GM12864 (cell line): ENCODE measurements around the gene DNAH7.
A peak's percentile ranks its signal among the peaks of the same experiment; 100 is the strongest.

ENCODE experiments used
- DNase-seq: peaks from one replicate; pipeline ENCODE4 v3.0.0-alpha.2; 2011; ENCODE audit warnings: low read depth
- H3K4me3 ChIP-seq: 2 replicates; pipeline ENCODE4 v1.5.1; 2011; ENCODE audit warnings: mild to moderate bottlenecking, low read depth, low read length, control low read depth
- TF ChIP-seq, protein P1 (sequence below): IDR thresholded peaks from 2 replicates; pipeline ENCODE4 v1.5.1; 2011; ENCODE audit warnings: low read depth, mild to moderate bottlenecking, moderate library complexity, low read length, control low read depth, inconsistent platforms; ENCODE audit errors: missing control alignments

The DNAH7 gene

GRCh38 chr2:196104066-196104465 lies 35.4 kb upstream of the DNAH7 start:
- H3K4me3 ChIP-seq, result no peak overlapping the region
- DNase-seq, result no peak
- TF ChIP-seq, protein P1, sequence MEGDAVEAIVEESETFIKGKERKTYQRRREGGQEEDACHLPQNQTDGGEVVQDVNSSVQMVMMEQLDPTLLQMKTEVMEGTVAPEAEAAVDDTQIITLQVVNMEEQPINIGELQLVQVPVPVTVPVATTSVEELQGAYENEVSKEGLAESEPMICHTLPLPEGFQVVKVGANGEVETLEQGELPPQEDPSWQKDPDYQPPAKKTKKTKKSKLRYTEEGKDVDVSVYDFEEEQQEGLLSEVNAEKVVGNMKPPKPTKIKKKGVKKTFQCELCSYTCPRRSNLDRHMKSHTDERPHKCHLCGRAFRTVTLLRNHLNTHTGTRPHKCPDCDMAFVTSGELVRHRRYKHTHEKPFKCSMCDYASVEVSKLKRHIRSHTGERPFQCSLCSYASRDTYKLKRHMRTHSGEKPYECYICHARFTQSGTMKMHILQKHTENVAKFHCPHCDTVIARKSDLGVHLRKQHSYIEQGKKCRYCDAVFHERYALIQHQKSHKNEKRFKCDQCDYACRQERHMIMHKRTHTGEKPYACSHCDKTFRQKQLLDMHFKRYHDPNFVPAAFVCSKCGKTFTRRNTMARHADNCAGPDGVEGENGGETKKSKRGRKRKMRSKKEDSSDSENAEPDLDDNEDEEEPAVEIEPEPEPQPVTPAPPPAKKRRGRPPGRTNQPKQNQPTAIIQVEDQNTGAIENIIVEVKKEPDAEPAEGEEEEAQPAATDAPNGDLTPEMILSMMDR, result no peak

- no peak for DNase-seq
- TF ChIP-seq, protein P1, result no peak
- no peak overlapping the region for H3K4me3 ChIP-seq
These were observed 35.0 kb upstream of the DNAH7 start for GRCh38 chr2:196103626-196104025.

- DNase-seq, result peak; percentile 79
- TF ChIP-seq, protein P1, result no peak
- no peak overlapping the region for H3K4me3 ChIP-seq
These were observed 32.8 kb upstream of the DNAH7 start for GRCh38 chr2:196101325-196101991.

DNA sequence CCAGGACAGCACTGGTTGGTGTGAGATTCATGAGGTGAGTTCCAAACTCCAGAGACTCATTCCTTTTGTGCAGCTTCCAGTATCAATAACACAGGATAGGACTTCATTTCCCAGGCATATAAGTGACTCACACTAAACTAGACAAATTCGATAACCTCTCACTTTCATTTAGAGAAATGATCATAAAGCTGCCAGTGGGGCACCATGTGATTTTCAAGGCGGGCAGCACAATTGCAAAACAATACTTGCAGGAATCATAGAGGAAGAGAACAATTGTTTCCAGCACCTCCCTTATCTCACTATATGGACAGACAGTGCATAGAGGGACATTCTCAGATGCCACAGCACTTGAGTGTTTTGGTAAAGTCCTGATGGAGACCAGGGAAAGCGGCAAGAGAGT lies 31.3 kb upstream of the DNAH7 start:
- no peak for DNase-seq
- TF ChIP-seq, protein P1, result no peak
- no peak overlapping the region for H3K4me3 ChIP-seq

DNA sequence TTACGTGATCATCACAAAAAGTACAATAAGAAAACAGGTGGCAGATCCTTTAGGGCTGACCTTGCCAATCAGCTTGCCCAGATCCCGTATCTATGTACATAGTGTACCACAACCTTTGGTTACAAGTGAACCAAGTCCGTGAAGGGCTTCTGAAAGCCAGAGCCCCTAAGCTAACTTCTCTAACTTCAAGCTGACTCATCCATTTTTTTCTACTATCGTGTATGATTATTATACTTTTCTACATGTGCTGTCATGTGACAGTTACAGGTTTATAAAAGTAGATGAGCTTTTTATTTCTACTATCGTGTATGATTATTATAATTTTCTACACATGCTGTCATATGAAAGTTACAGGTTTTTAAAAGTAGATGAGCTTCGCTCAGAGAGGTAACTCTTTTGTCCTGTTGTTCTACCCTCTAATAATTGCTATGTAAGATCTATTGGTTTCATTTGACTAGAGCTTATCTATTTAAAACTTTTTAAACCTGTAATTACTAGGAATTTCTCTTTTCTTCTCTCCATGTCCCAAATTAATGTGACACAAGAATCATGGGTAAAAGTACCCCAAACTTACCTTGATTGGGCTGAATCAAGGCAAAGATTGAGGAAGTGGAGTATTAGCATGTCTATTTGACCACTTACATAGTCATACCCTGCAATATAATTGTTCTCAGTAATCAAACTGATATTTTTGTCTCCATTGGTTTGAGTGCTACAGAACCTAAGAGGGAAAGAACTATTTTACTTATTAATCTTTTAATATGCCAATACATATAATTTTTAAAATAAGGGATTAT lies 29.4 kb upstream of the DNAH7 start:
- no peak overlapping the region for H3K4me3 ChIP-seq
- TF ChIP-seq, protein P1, result no peak
- no peak for DNase-seq

DNA sequence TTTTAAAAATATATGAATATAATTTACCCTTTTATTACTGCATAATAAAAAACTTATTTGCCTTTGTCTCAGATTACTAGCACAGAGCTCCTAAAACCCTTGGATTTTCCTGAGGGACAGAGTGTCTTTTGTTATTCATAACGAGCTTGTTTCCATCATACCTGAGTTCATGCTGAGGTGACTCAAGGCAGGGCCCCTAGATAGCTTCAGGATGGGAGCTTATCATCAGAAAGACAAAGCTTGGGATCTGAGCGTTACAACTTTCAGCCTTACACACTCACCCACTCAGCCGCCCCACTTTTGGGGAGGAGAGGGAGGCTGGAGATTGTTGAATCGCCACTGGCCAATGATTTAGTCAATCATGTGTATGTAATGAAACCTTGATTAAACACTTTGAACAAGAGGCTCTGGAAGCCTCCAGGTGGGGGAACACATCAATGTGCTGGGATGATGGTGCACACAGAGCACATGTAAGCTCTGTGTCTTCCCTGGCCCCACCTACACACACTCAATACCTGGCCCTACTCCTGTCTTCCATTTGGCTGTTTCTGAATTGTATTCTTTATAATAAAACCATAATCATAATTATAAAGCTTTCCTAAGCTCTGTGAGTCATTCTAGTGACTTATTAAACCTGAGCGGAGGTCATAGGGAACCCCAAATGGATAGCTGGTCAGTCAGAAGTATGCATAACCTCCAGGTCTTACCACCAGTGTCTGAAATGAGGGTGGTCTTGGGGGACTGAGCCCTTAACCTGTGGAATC lies 28.5 kb upstream of the DNAH7 start:
- H3K4me3 ChIP-seq, result no peak overlapping the region
- TF ChIP-seq, protein P1, result no peak
- no peak for DNase-seq
